OCI-LY7 (cell line): ENCODE measurements around the gene RNF32. TPM values are rescaled to one million over a fixed set of nuclear protein-coding genes. Genes with fewer than 3 reads are reported as not detected.

ENCODE experiments used
- BruUV-seq: library from RNA; stranded (reverse); fragments of 400-500 nt; replicated peaks from 2 replicates; lab custom pipeline; 2021; lab: Mats Ljungman, UMichigan
- CTCF ChIA-PET: fragments of 300-600 bp; sonication (Branson Sonifier 250); formaldehyde crosslinking; loops from one replicate; lab custom pipeline; 2022; ENCODE audit warnings: antibody characterized with exemption; ENCODE audit not compliant: unreplicated experiment; lab: Charles Lee
- POLR2A ChIA-PET: fragments of 300-600 bp; sonication (Branson Sonifier 250); formaldehyde crosslinking; loops from one replicate; lab custom pipeline; 2022; ENCODE audit warnings: antibody characterized with exemption; lab: Charles Lee
- DNase-seq: peaks from one replicate; pipeline ENCODE4 v3.0.0-alpha.2; 2015; ENCODE audit warnings: low spot score
- H2AFZ ChIP-seq: fragments of 200-600 bp; sonication (generic), shearing (Covaris generic); 2 replicates; pipeline ENCODE4 v1.6.1; 2014; ENCODE audit warnings: mild to moderate bottlenecking, antibody characterized with exemption, low read length, moderate library complexity
- H3K27ac ChIP-seq: fragments of 200-600 bp; sonication (generic); 2 replicates; pipeline ENCODE4 v1.5.1; 2014; ENCODE audit warnings: mixed run types, low read depth, mild to moderate bottlenecking, moderate library complexity, low read length, inconsistent platforms; ENCODE audit not compliant: poor library complexity, severe bottlenecking
- H3K36me3 ChIP-seq: fragments of 200-600 bp; sonication (generic); 2 replicates; pipeline ENCODE4 v1.6.1; 2014; ENCODE audit warnings: mild to moderate bottlenecking, antibody characterized with exemption, low read length, moderate library complexity, mixed read lengths; ENCODE audit not compliant: insufficient read depth
- H3K4me1 ChIP-seq: fragments of 200-600 bp; sonication (generic); 2 replicates; pipeline ENCODE4 v1.5.1; 2014; ENCODE audit warnings: mild to moderate bottlenecking, low read length; ENCODE audit not compliant: insufficient read depth, poor library complexity, severe bottlenecking
- H3K4me2 ChIP-seq: fragments of 200-600 bp; sonication (generic); 2 replicates; pipeline ENCODE4 v1.6.1; 2014; ENCODE audit warnings: mild to moderate bottlenecking, low read length
- H3K4me3 ChIP-seq: fragments of 200-600 bp; sonication (generic); 2 replicates; pipeline ENCODE4 v1.5.1; 2014; ENCODE audit warnings: mild to moderate bottlenecking, low read depth, low read length; ENCODE audit not compliant: poor library complexity, severe bottlenecking
- H3K79me2 ChIP-seq: fragments of 200-600 bp; sonication (generic); 2 replicates; pipeline ENCODE4 v1.6.1; 2016; ENCODE audit warnings: low read depth, mild to moderate bottlenecking, low read length, moderate library complexity, mixed read lengths; ENCODE audit not compliant: insufficient read depth
- H3K9me2 ChIP-seq: fragments of 200-600 bp; sonication (generic); 2 replicates; pipeline ENCODE4 v1.6.1; 2016; ENCODE audit warnings: mild to moderate bottlenecking, low read length, mixed read lengths; ENCODE audit not compliant: insufficient read depth
- H3K9me3 ChIP-seq: fragments of 200-600 bp; sonication (generic); 2 replicates; pipeline ENCODE4 v1.6.1; 2014; ENCODE audit warnings: mild to moderate bottlenecking, mixed run types, low read length, mixed read lengths
- H4K20me1 ChIP-seq: fragments of 200-600 bp; sonication (generic); 2 replicates; pipeline ENCODE4 v1.6.1; 2014; ENCODE audit warnings: mild to moderate bottlenecking, antibody characterized with exemption, low read length, moderate library complexity, mixed read lengths; ENCODE audit not compliant: insufficient read depth
- EZH2phosphoT487 ChIP-seq: fragments of 200-600 bp; sonication (generic); IDR thresholded peaks from 2 replicates; pipeline ENCODE4 v1.6.1; 2018; ENCODE audit warnings: low read depth, borderline replicate concordance, mild to moderate bottlenecking, mixed run types, antibody characterized with exemption, low read length, moderate library complexity, mixed read lengths
- intact Hi-C: fragments of 100-400 bp; cut with micrococcal nuclease; formaldehyde crosslinking; loops from one replicate; pipeline ENCODE4 v1.10.0; 2022; ENCODE audit not compliant: unreplicated experiment
- total RNA-seq, 2 experiments: library from RNA; depleted of rRNA in 1 of 2; stranded (reverse); fragments of >200 nt in 1 of 2; shearing (Covaris generic) in 1 of 2; gene quantifications; 2 replicates each; pipeline ENCODE4 v1.2.3, GENCODE V29; 2014 to 2022
- TF ChIP-seq, protein P1 (sequence below): fragments of 200-600 bp; sonication (generic); conservative IDR thresholded peaks from 2 replicates; pipeline ENCODE4 v1.5.1; 2014; ENCODE audit warnings: mild to moderate bottlenecking, antibody characterized with exemption, low read length, moderate library complexity, mixed read lengths

Gene RNF32
- total RNA-seq, 2 experiments from 2014 or later, result 3.2 to 3.9 TPM

DNA sequence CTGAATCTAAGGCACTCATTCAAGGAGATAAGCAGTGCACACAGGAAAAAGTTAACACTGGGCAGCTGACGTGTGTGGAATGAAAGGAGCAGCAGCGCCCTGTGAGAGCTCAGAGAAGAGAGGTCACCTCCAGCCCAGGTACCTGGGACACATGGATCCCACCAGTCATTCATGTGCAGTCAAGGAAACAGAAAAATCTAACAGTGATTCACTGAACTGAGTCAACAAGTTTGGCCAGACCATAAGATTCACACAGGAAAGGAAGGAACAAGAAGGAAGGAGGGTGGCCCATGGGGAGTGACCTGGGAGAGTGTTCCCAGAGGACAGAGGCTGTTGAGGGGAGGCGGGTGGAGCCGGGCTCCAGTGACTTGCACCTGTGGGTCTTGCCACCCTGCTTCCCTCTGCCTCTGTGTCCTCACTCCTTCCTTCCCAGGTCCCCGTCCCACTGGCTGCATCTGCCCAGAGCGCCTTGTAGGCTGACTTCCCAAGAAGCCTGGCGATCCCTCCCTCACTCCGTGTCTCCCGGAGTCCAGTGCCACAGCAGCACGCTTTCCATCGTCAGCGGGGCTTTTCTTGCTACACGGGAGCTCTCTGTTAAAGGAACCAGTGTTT, 27.7 kb downstream of the RNF32 start:
- no peak for DNase-seq
- H3K4me1 ChIP-seq, result no peaks in the 10 kb centered on the region
- no peaks in the 10 kb centered on the region for H4K20me1 ChIP-seq
- POLR2A ChIA-PET, result interaction anchor here (0.5 to 1.1 kb wide), 4 partner anchors 11 to 97 kb away, joined by 3 read pairs; no protein-coding TSS in a partner anchor
- CTCF ChIA-PET, result no interaction called here
- H3K27ac ChIP-seq, result no peak overlapping the region
- H3K9me3 ChIP-seq, result no peaks in the 10 kb centered on the region
- no TSS peak for BruUV-seq
- H3K4me3 ChIP-seq, result no peak overlapping the region
- H3K79me2 ChIP-seq, result no peaks in the 10 kb centered on the region
- no peaks in the 10 kb centered on the region for H3K9me2 ChIP-seq
- no peak for TF ChIP-seq EZH2phosphoT487
- TF ChIP-seq, protein P1, sequence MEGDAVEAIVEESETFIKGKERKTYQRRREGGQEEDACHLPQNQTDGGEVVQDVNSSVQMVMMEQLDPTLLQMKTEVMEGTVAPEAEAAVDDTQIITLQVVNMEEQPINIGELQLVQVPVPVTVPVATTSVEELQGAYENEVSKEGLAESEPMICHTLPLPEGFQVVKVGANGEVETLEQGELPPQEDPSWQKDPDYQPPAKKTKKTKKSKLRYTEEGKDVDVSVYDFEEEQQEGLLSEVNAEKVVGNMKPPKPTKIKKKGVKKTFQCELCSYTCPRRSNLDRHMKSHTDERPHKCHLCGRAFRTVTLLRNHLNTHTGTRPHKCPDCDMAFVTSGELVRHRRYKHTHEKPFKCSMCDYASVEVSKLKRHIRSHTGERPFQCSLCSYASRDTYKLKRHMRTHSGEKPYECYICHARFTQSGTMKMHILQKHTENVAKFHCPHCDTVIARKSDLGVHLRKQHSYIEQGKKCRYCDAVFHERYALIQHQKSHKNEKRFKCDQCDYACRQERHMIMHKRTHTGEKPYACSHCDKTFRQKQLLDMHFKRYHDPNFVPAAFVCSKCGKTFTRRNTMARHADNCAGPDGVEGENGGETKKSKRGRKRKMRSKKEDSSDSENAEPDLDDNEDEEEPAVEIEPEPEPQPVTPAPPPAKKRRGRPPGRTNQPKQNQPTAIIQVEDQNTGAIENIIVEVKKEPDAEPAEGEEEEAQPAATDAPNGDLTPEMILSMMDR, result no peak
- H3K36me3 ChIP-seq, result peaks cover 21% of the 10 kb centered on the region; the same call in 1 of the 2 replicates
- intact Hi-C loops, result no loop called here
- no peak overlapping the region for H3K4me2 ChIP-seq
- no peak overlapping the region for H2AFZ ChIP-seq

DNA sequence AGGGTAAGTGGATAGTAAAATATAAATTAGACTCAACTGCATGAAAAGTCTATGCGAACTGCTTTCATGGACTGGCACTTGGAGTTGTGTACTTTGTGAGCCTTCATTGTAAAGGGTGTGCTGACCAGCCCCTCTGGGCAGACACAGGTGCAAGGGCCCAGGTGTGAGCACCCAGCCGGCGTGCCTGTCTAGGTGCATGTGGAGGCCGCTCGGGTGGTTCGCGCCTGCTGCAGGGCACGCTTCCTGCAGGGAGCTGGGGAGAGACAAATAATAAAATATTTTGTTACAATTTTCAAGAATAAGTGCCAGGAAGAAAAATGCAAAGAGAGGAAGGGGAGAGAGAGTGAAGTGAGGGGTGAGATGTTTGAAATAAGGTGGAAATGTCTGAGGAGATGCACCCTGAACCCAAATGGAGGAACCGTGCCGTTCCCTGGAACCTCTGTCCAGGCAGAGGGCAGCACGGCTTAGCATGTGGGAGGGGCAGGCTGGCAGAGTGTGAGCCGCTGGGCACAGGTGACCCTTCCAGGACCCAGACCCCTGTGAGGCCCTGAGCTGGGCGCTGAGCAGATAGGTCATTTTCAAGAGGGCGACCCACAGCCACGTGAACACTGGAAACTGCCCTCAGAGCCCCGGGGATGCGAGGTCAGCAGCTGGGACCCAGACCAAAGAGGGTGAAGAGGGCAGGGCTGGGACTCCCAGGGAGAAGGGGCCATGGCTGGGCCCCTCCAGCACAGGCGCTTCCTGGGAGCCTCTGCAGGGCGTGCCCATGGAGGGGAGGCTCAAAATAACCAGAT, 28.7 kb downstream of the RNF32 start:
- Histone ChIP-seq H4K20me1 (no peaks in the 10 kb centered on the region), H3K4me2 (no peak overlapping the region), H3K9me3 (no peaks in the 10 kb centered on the region), H3K36me3 (peaks cover 28% of the 10 kb centered on the region; the same call in 1 of the 2 replicates), H3K27ac (no peak overlapping the region), H2AFZ (no peak overlapping the region), H3K79me2 (no peaks in the 10 kb centered on the region), H3K4me3 (no peak overlapping the region), H3K9me2 (no peaks in the 10 kb centered on the region), H3K4me1 (no peaks in the 10 kb centered on the region)
- POLR2A ChIA-PET, result no interaction called here
- CTCF ChIA-PET, result no interaction called here
- no TSS peak for BruUV-seq
- intact Hi-C loops, result no loop called here
- no peak for DNase-seq
- TF ChIP-seq, protein P1, result no peak
- no peak for TF ChIP-seq EZH2phosphoT487

DNA sequence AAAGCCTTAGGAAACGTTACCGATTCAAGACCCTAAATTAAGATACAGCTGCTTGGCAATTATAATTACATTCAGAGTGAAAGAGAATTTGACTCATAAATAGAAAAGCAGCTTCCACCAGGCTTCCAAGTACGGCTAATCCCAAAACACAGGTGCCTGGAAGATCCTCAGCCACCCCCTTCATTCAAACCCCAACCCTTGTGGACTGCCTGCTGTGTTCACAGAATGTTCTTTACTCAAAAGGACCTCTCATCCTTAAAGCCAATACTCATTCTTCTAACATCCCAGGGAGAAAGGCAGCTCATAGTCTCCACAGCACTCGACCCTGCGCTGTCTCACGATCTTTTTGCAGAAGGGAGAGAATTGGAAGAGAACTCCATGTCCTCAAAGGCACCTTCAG, 32.9 kb downstream of the RNF32 start:
- no peak overlapping the region for H2AFZ ChIP-seq
- H3K79me2 ChIP-seq, result no peaks in the 10 kb centered on the region
- TF ChIP-seq, protein P1, result no peak
- TF ChIP-seq EZH2phosphoT487, result no peak
- no peak overlapping the region for H3K27ac ChIP-seq
- H3K9me3 ChIP-seq, result no peaks in the 10 kb centered on the region
- no peak overlapping the region for H3K4me2 ChIP-seq
- H3K9me2 ChIP-seq, result no peaks in the 10 kb centered on the region
- intact Hi-C loops, result no loop called here
- no peak overlapping the region for H3K4me3 ChIP-seq
- peaks cover 51% of the 10 kb centered on the region for H3K36me3 ChIP-seq
- no TSS peak for BruUV-seq
- DNase-seq, result no peak
- H4K20me1 ChIP-seq, result no peaks in the 10 kb centered on the region
- ChIA-PET POLR2A (no interaction called here), CTCF (no interaction called here)
- H3K4me1 ChIP-seq, result no peaks in the 10 kb centered on the region
